ENCODE data around the gene MYO1D.
A peak's percentile ranks its signal among the peaks of the same experiment; 100 is the strongest.

Gene MYO1D

DNA sequence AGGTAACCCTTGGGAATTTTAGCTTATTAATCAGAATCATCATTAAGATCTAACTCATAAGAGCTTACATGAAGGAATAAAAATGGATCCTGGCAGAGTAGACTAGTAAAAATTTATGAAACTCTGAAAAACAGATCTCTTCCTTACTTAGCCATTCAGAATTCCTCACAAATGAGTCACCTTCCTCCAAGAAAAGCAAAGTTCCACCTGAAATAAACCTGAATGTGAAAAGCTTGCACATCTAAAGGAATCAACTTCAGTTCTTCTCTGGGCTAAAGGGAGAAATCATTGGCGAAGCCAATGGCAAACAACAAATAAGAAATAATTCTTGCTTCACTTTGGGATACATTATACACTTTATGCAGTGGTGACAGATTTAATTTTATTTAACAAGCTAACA lies 22.7 kb downstream of the MYO1D start:
- DNase-seq = no peak

DNA sequence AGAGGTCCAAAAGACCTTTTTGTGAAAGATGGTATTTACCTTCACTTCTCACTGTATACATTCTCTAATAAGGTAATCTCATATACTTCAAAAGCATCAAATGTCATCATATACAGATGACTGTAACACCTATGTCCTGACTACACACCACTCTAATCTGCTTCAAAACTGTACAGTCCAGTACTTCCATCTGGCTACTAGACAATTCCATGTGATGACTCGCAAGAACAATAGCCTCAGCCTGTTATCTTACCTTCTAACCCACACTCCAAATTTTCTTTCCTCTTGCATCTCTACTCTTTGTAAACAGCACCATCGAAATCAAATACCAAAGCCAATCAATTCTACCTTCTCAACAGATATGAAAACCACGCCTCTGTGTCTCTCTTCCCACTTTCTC lies 24.1 kb downstream of the MYO1D start:
- DNase-seq = no peak

DNA sequence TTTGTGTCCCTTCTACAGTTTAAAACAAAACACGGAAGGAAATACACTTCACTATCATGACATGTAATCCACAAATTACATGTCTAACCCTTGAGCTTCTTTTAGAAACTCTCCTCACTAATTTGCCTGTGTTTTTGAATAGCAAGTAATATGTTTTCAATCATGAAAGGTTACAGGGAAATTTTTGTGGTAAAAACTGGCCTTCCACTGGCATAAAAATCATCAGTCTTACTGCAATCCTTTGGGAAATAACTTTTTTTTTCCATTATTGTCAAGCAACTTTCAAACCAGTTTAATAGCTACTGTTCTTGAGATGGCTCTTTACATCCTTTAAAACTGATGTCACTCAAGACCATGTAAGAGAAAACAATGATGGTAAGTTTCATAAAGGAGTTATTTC lies 27.0 kb downstream of the MYO1D start:
- DNase-seq = no peak

GRCh38 chr17:32847977-32848376 lies 28.9 kb downstream of the MYO1D start:
- DNase-seq = no peak

GRCh38 chr17:32846143-32846542 lies 30.8 kb downstream of the MYO1D start:
- no peak for DNase-seq

DNA sequence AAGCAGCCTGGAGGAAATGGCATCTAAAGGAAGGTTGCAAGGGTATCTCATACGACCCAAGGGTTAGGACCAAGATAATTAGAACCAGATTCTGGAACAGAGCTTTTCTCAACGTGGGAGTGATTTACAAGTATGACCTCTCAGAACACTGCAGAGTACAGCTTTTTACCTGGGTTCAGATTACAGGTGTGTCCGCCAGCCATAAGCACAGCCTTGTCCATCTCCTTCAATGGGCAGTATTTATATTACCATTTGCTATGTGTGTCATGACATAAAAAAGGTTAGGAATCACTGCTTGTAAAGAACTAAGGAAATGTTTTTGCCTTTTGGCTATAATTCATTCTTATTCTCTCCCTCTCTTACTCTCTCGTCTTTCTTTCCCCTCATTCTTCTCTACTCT lies 36.7 kb downstream of the MYO1D start:
- no peak for DNase-seq

DNA sequence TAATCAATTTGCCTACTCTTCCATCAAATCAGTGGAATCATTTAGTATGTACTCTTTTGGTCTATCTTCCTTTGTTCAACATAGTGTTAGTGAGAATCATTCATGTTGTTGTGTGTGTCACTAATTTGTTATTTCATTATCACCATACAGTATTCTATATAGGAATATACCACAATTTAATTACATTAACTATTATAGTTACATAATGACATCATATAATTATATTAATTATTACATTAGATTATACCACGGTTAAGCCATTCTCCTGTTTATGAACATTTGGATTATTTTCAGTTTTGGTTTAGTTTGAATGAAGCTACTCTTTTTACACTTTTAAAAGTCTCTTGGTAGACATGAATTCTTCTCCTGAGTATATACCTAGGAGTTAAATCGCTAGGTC lies 40.4 kb downstream of the MYO1D start:
- no peak for DNase-seq

GRCh38 chr17:32835291-32835761 lies 41.6 kb downstream of the MYO1D start:
- DNase-seq = no peak

DNA sequence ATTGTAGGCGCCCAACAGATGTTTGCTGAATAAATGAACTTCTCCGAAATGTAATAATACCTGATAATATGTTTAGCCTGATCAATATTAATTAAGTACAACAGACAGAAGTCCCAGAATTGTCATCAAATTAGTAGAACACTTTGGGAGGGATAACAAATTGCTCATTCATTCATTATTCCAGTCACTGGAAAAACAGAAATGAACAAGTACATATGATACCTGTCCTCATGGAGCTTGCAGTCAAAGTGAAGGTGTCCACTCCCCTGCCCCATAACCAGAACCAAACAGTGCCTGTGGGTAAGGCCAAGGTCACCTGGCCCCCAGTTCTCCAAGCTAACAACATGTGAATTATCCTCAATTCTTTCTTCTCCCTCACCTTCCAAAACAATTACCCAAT lies 42.8 kb downstream of the MYO1D start:
- DNase-seq = no peak

DNA sequence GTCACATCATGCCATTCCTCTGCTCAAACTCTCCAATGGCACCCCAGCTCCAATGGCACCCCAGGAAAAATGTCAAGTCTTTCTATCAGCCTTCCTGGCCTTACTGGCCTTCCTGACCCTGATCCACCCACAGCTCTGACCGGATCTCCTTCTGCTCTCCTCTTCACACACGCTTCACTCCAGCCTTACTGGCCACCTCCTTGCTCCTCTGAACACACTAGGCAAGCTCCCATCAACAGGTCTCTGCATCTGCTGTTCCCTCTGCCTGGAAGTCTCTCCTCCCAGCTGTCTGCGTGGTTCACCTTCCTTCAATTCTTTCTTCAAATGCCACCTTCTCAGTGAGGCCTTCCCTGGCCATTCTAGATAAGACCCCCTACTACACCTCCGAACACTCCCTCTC lies 43.4 kb downstream of the MYO1D start:
- DNase-seq = no peak

DNA sequence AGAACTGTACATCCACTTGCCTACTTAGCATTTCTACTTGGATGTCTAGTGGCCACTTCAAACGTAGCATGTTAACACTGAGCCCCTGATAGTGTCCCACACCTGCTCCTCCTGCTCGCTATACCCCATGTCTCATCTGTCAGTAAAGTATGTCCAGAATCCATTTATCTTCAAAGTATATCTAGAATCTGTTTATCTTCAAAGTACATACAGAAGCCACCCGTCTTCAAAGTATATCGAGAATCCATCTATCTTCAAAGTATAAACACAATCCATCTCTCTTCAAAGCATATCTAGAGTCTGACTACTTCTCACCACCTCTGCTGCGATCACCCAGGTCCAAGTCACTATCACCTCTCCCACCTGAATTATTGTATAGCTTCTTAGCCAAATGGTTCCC lies 43.8 kb downstream of the MYO1D start:
- no peak for DNase-seq

DNA sequence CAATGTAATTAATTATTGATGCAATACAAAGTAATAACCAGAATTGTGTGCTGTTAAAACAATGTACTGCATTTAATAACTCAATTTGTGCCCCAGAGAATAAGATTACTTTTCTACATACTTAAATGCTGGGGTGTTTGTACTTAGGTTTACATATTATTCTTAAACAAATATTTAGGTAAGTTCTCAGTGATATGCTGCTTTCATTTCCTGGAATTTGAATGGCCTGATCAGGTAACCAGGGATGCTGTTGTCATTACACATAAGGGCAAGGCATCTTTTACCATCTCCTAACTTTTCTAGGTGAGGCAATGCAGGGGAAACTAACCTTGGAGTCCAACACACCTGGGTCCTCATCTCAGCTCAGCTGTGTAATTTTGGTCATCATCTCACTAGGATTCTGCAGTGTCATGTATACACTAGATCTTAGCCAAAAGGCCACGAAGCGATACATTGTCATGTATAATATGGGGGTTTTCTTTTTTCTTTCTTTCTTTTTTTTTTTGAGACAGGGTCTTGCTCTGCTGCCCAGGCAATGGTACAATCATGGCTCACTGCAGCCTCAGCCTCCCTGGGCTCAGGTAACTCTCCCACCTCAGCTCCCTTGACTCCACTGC lies 45.2 kb downstream of the MYO1D start:
- no peak for DNase-seq

- no peak for DNase-seq
Observed at GRCh38 chr17:32831223-32831622, 45.7 kb downstream of the MYO1D start.

- no peak for DNase-seq
Observed at GRCh38 chr17:32828822-32829221, 48.1 kb downstream of the MYO1D start.

GRCh38 chr17:32827227-32827626 lies 49.7 kb downstream of the MYO1D start:
- no peak for DNase-seq

DNA sequence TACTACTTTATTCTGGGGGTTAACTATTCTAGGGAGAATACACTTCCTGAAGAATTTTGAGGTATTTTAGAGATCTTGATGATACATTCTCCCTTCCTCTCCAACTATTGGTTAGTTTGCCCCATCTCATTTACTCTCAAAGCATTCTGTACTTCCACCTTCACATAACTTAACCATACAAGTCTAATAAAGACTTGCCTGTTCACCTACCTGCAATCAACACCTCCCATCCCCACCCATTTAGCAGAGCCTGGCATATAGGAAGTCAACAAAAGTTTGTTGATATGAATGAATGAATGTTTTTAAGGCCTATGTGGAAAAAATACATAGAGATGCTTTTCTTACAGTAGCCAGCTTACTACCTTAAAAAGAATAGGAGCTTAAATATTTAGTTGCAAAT lies 50.8 kb downstream of the MYO1D start:
- DNase-seq = no peak

DNA sequence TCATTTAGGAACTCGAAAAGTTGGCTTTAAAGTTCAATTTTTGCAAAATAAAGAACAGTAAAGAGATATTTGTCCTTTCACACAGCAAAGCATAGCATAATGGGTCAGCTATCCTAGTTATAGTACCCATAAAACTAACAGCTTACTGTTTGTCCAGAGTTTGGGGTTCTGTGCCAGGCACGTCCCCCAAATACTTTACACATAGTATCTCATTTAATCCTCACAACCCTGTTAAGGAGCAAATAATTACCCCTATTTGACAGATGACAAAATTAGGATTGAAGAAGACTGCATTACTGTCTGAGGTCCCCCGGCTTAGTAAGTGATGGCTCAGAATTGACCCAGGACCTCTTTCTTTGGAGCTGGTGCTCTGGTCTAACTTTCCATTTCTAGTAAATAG lies 52.6 kb downstream of the MYO1D start:
- no peak for DNase-seq

DNA sequence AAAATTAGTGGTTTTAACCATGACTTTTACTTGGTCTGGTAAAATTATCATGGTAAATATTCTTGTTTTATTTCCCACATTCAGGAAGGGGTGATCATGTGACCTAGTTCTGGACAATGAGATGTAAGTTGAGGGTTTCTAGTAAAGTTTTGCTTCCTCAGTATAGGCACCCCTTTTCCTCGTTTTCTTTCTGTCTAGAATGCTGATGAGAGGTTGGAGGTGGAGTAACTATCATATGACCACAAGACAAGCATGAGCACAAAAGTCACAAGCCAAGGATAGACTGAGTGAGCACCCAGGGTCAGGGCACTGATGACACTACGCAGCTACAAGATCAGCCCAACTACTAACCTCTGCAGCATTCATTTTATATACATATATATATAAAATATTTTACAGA lies 53.9 kb downstream of the MYO1D start:
- no peak for DNase-seq

DNA sequence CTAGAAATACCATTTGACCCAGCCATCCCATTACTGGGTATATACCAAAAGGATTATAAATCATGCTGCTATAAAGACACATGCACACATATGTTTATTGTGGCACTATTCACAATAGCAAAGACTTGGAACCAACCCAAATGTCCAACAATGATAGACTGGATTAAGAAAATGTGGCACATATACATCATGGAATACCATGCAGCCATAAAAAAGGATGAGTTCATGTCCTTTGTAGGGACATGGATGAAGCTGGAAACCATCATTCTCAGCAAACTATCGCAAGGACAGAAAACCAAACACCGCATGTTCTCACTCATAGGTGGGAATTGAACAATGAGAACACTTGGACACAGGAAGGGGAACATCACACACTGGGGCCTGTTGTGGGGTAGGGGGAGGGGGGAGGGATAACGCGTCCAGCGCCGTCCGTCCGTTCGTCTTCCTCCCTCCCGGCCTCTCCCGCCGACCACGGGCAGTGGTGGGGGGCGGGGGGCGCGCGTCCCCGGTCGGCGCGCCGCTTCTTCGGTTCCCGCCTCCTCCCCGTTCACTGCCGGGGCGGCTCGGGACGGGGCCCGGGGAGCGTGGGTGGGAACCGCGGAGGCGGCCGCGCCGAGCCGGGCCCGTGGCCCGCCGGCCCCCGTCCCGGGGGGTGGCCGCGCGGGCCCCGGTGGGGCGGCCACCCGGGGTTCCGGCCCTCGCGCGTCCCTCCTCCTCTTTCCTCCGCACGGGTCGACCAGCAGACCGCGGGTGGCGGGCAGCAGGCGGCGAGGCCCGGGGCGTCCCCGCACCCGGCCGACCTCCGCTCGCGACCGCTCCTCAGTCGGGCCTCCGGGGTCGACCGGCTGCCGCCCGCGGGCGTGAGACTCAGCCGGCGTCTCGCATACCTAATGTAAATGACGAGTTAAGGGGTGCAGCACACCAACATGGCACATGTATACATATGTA lies 54.7 kb downstream of the MYO1D start:
- DNase-seq = peak; percentile 2

- DNase-seq = no peak
Observed at GRCh38 chr17:32820440-32820839, 56.5 kb downstream of the MYO1D start.

- no peak for DNase-seq
Observed at GRCh38 chr17:32819787-32820186, 57.1 kb downstream of the MYO1D start.

DNA sequence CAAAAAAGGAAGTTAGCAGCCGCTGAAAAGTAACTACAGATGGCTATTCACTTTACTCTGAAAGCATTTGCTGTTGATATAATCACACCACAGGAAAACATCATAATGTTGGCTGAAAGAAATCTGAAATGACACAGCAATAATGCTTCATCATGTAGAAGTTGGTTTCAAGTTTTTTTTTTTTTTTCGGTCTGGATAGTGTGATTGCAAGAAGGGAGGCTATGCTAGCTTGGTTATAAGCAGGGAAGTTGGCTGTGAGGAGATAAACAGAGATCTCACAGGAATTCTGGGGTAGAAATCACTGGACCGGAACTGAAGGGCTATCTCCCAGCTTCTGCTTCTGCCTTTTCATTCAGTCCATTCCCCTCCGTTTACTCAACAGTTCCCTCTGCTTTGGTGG lies 57.9 kb downstream of the MYO1D start:
- no peak for DNase-seq

DNA sequence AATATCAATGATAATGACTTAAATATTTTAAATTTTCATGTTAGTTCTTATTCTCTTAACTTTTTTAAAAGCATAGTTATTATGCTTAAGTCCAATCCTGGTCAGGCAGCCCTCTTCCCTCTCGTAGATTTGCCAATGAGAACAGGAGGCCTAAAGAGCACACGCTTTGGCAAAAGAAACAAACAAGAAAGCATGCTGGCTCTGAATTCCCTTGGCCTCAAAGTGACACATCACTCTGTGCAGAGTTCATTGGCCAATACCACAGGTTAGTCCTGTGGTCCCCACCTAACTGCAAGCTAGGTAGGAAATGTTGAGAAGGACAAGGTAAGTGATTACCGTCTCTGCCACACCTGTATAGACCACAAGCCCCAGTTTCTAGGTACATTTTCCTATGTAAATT lies 61.5 kb downstream of the MYO1D start:
- DNase-seq = no peak

GRCh38 chr17:32814836-32815235 lies 62.1 kb downstream of the MYO1D start:
- no peak for DNase-seq
